H1 (cell line): ENCODE data around the gene FH. TPM values are rescaled to one million over a fixed set of nuclear protein-coding genes. Genes with fewer than 3 reads are reported as not detected.

ENCODE experiments used
- CTCF ChIA-PET: fragments of 300-600 bp; sonication (Branson Sonifier 250); formaldehyde crosslinking; loops from one replicate; lab custom pipeline; 2021; ENCODE audit not compliant: partially characterized antibody; lab: Charles Lee
- POLR2A ChIA-PET: fragments of 300-600 bp; sonication (Branson Sonifier 250); formaldehyde crosslinking; loops from one replicate; lab custom pipeline; 2021; ENCODE audit warnings: inconsistent platforms; ENCODE audit not compliant: partially characterized antibody; lab: Charles Lee
- DNase-seq, 2 experiments: peaks; one replicate each; pipeline versions ENCODE4 v3.0.0 to v3.0.0-alpha.2; 2010 to 2022; ENCODE audit warnings: low spot score in 2 of 2, low read depth in 1 of 2, mixed read lengths in 1 of 2
- FAIRE-seq: peaks from 2 replicates; lab custom pipeline; 2011; peaks lifted over from hg19 to GRCh38; lab: Jason Lieb, UNC
- H2AFZ ChIP-seq: 2 replicates; pipeline ENCODE4 v1.8.1; 2012; ENCODE audit warnings: low read length, inconsistent platforms
- H2AK5ac ChIP-seq: 2 replicates; pipeline ENCODE4 v1.6.1; 2013; ENCODE audit warnings: low read depth, low read length
- H2BK120ac ChIP-seq: replicated peaks from 2 replicates; pipeline ENCODE3; 2013; ENCODE audit warnings: low read depth, low read length, inconsistent platforms
- H2BK12ac ChIP-seq: 2 replicates; pipeline ENCODE4 v1.6.1; 2013; ENCODE audit warnings: low read depth, low read length
- H2BK15ac ChIP-seq: 2 replicates; pipeline ENCODE4 v1.6.1; 2013; ENCODE audit warnings: low read length
- H2BK20ac ChIP-seq: 2 replicates; pipeline ENCODE4 v1.6.1; 2013; ENCODE audit warnings: low read length
- H2BK5ac ChIP-seq: 2 replicates; pipeline ENCODE4 v1.6.1; 2013; ENCODE audit warnings: low read depth, low read length
- H3K14ac ChIP-seq: 2 replicates; pipeline ENCODE4 v1.6.1; 2013; ENCODE audit warnings: inconsistent platforms; ENCODE audit not compliant: insufficient read length
- H3K18ac ChIP-seq: 2 replicates; pipeline ENCODE4 v1.6.1; 2013; ENCODE audit warnings: low read length; ENCODE audit errors: extremely low read depth
- H3K23ac ChIP-seq: 2 replicates; pipeline ENCODE4 v1.6.1; 2013; ENCODE audit warnings: inconsistent platforms; ENCODE audit not compliant: insufficient read length
- H3K23me2 ChIP-seq: 2 replicates; pipeline ENCODE4 v1.6.1; 2013; ENCODE audit warnings: low read depth, low read length
- H3K27ac ChIP-seq: 2 replicates; pipeline ENCODE4 v1.6.1; 2011; ENCODE audit warnings: low read depth, low read length, inconsistent platforms
- H3K27me3 ChIP-seq, 4 experiments: replicated peaks in 1 of 4; 1 replicate in 1 of 4; 2 replicates in 3 of 4; pipeline versions ENCODE4 v1.6.1 to v1.8.1; 2011 to 2013; ENCODE audit warnings: low read length in 3 of 4, mild to moderate bottlenecking in 3 of 4, inconsistent platforms in 2 of 4, mixed read lengths in 2 of 4, moderate library complexity in 1 of 4; ENCODE audit not compliant: control insufficient read depth in 3 of 4, insufficient read depth in 3 of 4; ENCODE audit errors: extremely low read depth in 1 of 4
- H3K36me3 ChIP-seq, 4 experiments: 2 replicates each; pipeline versions ENCODE4 v1.6.1 to v1.8.1; 2011 to 2013; ENCODE audit warnings: mild to moderate bottlenecking in 4 of 4, low read length in 3 of 4, moderate library complexity in 2 of 4, control low read depth in 1 of 4, inconsistent platforms in 1 of 4; ENCODE audit not compliant: insufficient read depth in 4 of 4, control insufficient read depth in 2 of 4
- H3K4ac ChIP-seq: replicated peaks from 2 replicates; pipeline ENCODE3; 2013; ENCODE audit warnings: low read length, low read depth, mixed read lengths, inconsistent platforms; ENCODE audit not compliant: insufficient read length
- H3K4me1 ChIP-seq, 4 experiments: replicated peaks in 1 of 4; 1 replicate in 1 of 4; 2 replicates in 3 of 4; pipeline versions ENCODE4 v1.6.1 to v1.8.1; 2011 to 2013; ENCODE audit warnings: low read length in 3 of 4, inconsistent platforms in 2 of 4, mixed read lengths in 1 of 4; ENCODE audit not compliant: insufficient read depth in 4 of 4, control insufficient read depth in 3 of 4
- H3K4me2 ChIP-seq, 2 experiments: 2 replicates each; pipeline versions ENCODE4 v1.6.1 to v1.8.1; 2011 to 2013; ENCODE audit warnings: low read depth in 2 of 2, low read length in 2 of 2, control low read depth in 1 of 2, inconsistent platforms in 1 of 2, mild to moderate bottlenecking in 1 of 2; ENCODE audit not compliant: insufficient read depth in 1 of 2
- H3K4me3 ChIP-seq, 4 experiments: fragments of 200-600, 300-600 bp in 1 of 4; sonication (generic), shearing (Covaris generic), sonication (Bioruptor Twin) in 1 of 4; 2 replicates each; pipeline versions ENCODE4 v1.5.1 to v1.8.1; 2011 to 2016; ENCODE audit warnings: low read length in 4 of 4, low read depth in 3 of 4, control low read depth in 2 of 4, inconsistent platforms in 2 of 4, mild to moderate bottlenecking in 2 of 4, mixed read lengths in 1 of 4, moderate library complexity in 1 of 4; ENCODE audit not compliant: insufficient read depth in 2 of 4; ENCODE audit errors: extremely low read depth in 1 of 4
- H3K56ac ChIP-seq: replicated peaks from 2 replicates; pipeline ENCODE3; 2013; ENCODE audit warnings: low read depth, mild to moderate bottlenecking, mixed read lengths, low read length, inconsistent platforms; ENCODE audit not compliant: insufficient read length
- H3K79me1 ChIP-seq: 2 replicates; pipeline ENCODE4 v1.6.1; 2013; ENCODE audit warnings: low read depth, low read length, control low read depth
- H3K79me2 ChIP-seq, 2 experiments: 2 replicates each; pipeline versions ENCODE4 v1.6.1 to v1.8.1; 2012 to 2013; ENCODE audit warnings: low read length in 2 of 2, mild to moderate bottlenecking in 2 of 2, inconsistent platforms in 1 of 2; ENCODE audit not compliant: insufficient read depth in 2 of 2, control insufficient read depth in 1 of 2
- H3K9ac ChIP-seq, 4 experiments: replicated peaks in 1 of 4; 1 replicate in 1 of 4; 2 replicates in 3 of 4; pipeline versions ENCODE4 v1.6.1 to v1.8.1; 2011 to 2013; ENCODE audit warnings: low read depth in 3 of 4, low read length in 3 of 4, control low read depth in 2 of 4, mild to moderate bottlenecking in 2 of 4, moderate library complexity in 2 of 4, inconsistent platforms in 1 of 4; ENCODE audit errors: extremely low read depth in 1 of 4
- H3K9me3 ChIP-seq, 2 experiments: 2 replicates each; pipeline versions ENCODE4 v1.6.1 to v1.8.1; 2012 to 2013; ENCODE audit warnings: mild to moderate bottlenecking in 2 of 2, moderate library complexity in 2 of 2, control low read depth in 1 of 2, inconsistent platforms in 1 of 2, low read depth in 1 of 2, low read length in 1 of 2, mixed read lengths in 1 of 2; ENCODE audit not compliant: insufficient read depth in 2 of 2
- H4K20me1 ChIP-seq, 2 experiments: replicated peaks in 1 of 2; 2 replicates each; pipeline versions ENCODE3 to v1.8.1; 2011 to 2013; ENCODE audit warnings: inconsistent platforms in 2 of 2, low read length in 2 of 2, mild to moderate bottlenecking in 1 of 2; ENCODE audit not compliant: insufficient read depth in 2 of 2, control insufficient read depth in 1 of 2
- H4K5ac ChIP-seq: 2 replicates; pipeline ENCODE4 v1.6.1; 2013; ENCODE audit warnings: low read length, low read depth, mixed read lengths, inconsistent platforms; ENCODE audit not compliant: insufficient read length
- H4K8ac ChIP-seq: 2 replicates; pipeline ENCODE4 v1.8.0; 2013; ENCODE audit warnings: mild to moderate bottlenecking, moderate library complexity, low read length, inconsistent platforms; ENCODE audit not compliant: insufficient read depth; ENCODE audit errors: extremely low read depth
- H4K91ac ChIP-seq: replicated peaks from 2 replicates; pipeline ENCODE3; 2013; ENCODE audit warnings: low read length, mixed read lengths, inconsistent platforms; ENCODE audit not compliant: insufficient read length
- ATF3 ChIP-seq: IDR thresholded peaks from 2 replicates; pipeline ENCODE4 v1.6.1; 2011; ENCODE audit warnings: low read depth, mild to moderate bottlenecking, low read length; ENCODE audit not compliant: insufficient read depth
- BRCA1 ChIP-seq: IDR thresholded peaks from 2 replicates; pipeline ENCODE4 v1.6.1; 2012; ENCODE audit warnings: low read depth, low read length, improper control_type of control experiment
- CREB1 ChIP-seq: IDR thresholded peaks from 2 replicates; pipeline ENCODE4 v1.6.1; 2012; ENCODE audit warnings: inconsistent platforms
- GABPA ChIP-seq: IDR thresholded peaks from 2 replicates; pipeline ENCODE4 v1.6.1; 2011; ENCODE audit warnings: mild to moderate bottlenecking, low read length, moderate library complexity, borderline replicate concordance; ENCODE audit not compliant: insufficient read depth
- KDM5A ChIP-seq: fragments of 200-600 bp; IDR thresholded peaks from 2 replicates; pipeline ENCODE4 v1.7.1; 2012; ENCODE audit warnings: mild to moderate bottlenecking, low read length, inconsistent platforms, mixed read lengths
- MAX ChIP-seq: IDR thresholded peaks from 2 replicates; pipeline ENCODE4 v1.6.1; 2012; ENCODE audit warnings: inconsistent platforms
- NANOG ChIP-seq: IDR thresholded peaks from 2 replicates; pipeline ENCODE4 v1.6.1; 2011; ENCODE audit warnings: low read length, low read depth, mild to moderate bottlenecking, inconsistent platforms; ENCODE audit not compliant: insufficient read depth, poor library complexity, severe bottlenecking
- NRF1 ChIP-seq: IDR thresholded peaks from 2 replicates; pipeline ENCODE4 v1.6.1; 2011; ENCODE audit warnings: mild to moderate bottlenecking, low read depth, low read length, improper control_type of control experiment
- PHF8 ChIP-seq: fragments of 200-600 bp; sonication (generic); conservative IDR thresholded peaks from 2 replicates; pipeline ENCODE4 v1.7.1; 2012; ENCODE audit warnings: low read depth, mild to moderate bottlenecking, inconsistent platforms, low read length, moderate library complexity
- POLR2AphosphoS5 ChIP-seq: IDR thresholded peaks from 2 replicates; pipeline ENCODE4 v1.6.1; 2011; ENCODE audit warnings: low read depth, low read length
- RBBP5 ChIP-seq: IDR thresholded peaks from 2 replicates; pipeline ENCODE4 v1.7.1; 2012; ENCODE audit warnings: low read depth, mild to moderate bottlenecking, inconsistent platforms, low read length, moderate library complexity, borderline replicate concordance
- SIRT6 ChIP-seq: IDR thresholded peaks from one replicate; pipeline ENCODE4 v1.7.1; 2012; ENCODE audit warnings: low read length, inconsistent platforms
- SIX5 ChIP-seq: IDR thresholded peaks from 2 replicates; pipeline ENCODE4 v1.6.1; 2011; ENCODE audit warnings: mild to moderate bottlenecking, low read depth, low read length
- USF2 ChIP-seq: IDR thresholded peaks from 2 replicates; pipeline ENCODE4 v1.6.1; 2011; ENCODE audit warnings: low read length, improper control_type of control experiment
- WGBS, 2 experiments: shearing (Covaris generic) in 1 of 2; methylation state at CpG; one replicate each; pipeline versions ENCODE4 v1.1.6 to v1.1.7; 2013 to 2015; ENCODE audit warnings: low lambda C conversion rate in 2 of 2, mixed read lengths in 2 of 2, inconsistent platforms in 1 of 2, low coverage in 1 of 2, missing lambda C conversion rate in 1 of 2; ENCODE audit not compliant: insufficient replicate concordance in 2 of 2, insufficient coverage in 1 of 2, insufficient read length in 1 of 2; ENCODE audit errors: extremely low coverage in 1 of 2, missing lambda C conversion rate in 1 of 2; 5-methylcytosine and 5-hydroxymethylcytosine counted together
- polyA plus RNA-seq, 7 experiments: library from polyadenylated mRNA; depleted of rRNA in 3 of 7; stranded (reverse) in 5 of 7; unstranded in 2 of 7; fragments of >200 nt in 5 of 7; fragments of 200-250 nt in 2 of 7; gene quantifications; 1 replicate in 5 of 7; 2 replicates in 1 of 7; 4 replicates in 1 of 7; pipeline versions ENCODE4 v1.2.1 to v1.2.3, GENCODE V29; 2011 to 2013; ENCODE audit warnings: missing spikeins in 2 of 7, mixed read lengths in 2 of 7
- total RNA-seq: library from RNA; stranded (reverse); fragmentation: NEBNext Ultra II Directional; extraction: Animal tissue kit (Norgen Biotek cat#: 25700); gene quantifications from 2 replicates; pipeline ENCODE4 v1.2.1, GENCODE V29; 2021

FH gene
- total and polyA plus RNA-seq, 2 of the 8 experiments (the other 6 are each of a cell fraction or from before 2014, with no cell fraction given): 45.0 to 81.9 TPM

- Histone ChIP-seq H4K5ac (no peak overlapping the region), H3K9ac (no peak overlapping the region), H4K91ac (no peak overlapping the region), H3K79me2 (no peaks in the 10 kb centered on the region), H3K56ac (no peak overlapping the region), H2BK5ac (no peak overlapping the region), H3K18ac (no peak overlapping the region), H2AK5ac (no peak overlapping the region), H4K20me1 (no peaks in the 10 kb centered on the region), H2BK12ac (no peak overlapping the region), H3K4me1 (no peaks in the 10 kb centered on the region), H3K23me2 (no peaks in the 10 kb centered on the region), H4K8ac (no peak overlapping the region), H3K4ac (no peak overlapping the region), H2BK20ac (no peak overlapping the region), H3K27ac (no peak overlapping the region), H3K36me3 (no peaks in the 10 kb centered on the region), H2BK120ac (no peak overlapping the region), H3K27me3 (no peaks in the 10 kb centered on the region), H3K9me3 (no peaks in the 10 kb centered on the region), H3K23ac (no peak overlapping the region), H2AFZ (no peak overlapping the region), H3K14ac (no peak overlapping the region), H3K4me3 (no peak overlapping the region), H3K4me2 (no peak overlapping the region), H2BK15ac (no peak overlapping the region), H3K79me1 (no peaks in the 10 kb centered on the region)
- POLR2A ChIA-PET: no interaction called here
- FAIRE-seq (no peak), DNase-seq (no peak)
- WGBS, 2 experiments: 88% methylated on average over 3 of the region's 3 CpGs; no CpG with 5 or more reads in 1 of the 2 experiments
- CTCF ChIA-PET: no interaction called here
- no peak for TF ChIP-seq MAX
- no peak for TF ChIP-seq POLR2AphosphoS5
- no peak for TF ChIP-seq NANOG
- TF ChIP-seq NRF1: no peak
- TF ChIP-seq RBBP5: no peak
- TF ChIP-seq CREB1: no peak
- no peak for TF ChIP-seq KDM5A
- TF ChIP-seq PHF8: no peak
- no peak for TF ChIP-seq SIRT6
- no peak for TF ChIP-seq SIX5
- TF ChIP-seq BRCA1: no peak
- no peak for TF ChIP-seq ATF3
- TF ChIP-seq GABPA: no peak
- TF ChIP-seq USF2: no peak
Observed at GRCh38 chr1:241560849-241561187, 41.3 kb upstream of the FH start.
